A549 (cell line): ENCODE measurements around the gene MSMB. TPM values are rescaled to one million over a fixed set of nuclear protein-coding genes. Genes with fewer than 3 reads are reported as not detected.

ENCODE experiments used
- ATAC-seq, 2 experiments: fragments of 200-7000 bp in 1 of 2; fragments of >200 bp in 1 of 2; cut with Nextera tagmentation in 1 of 2; cut with Tn5 transposase in 1 of 2; 3 replicates each; pipeline versions ENCODE4 v1.8.0 to v1.9.1; 2018 to 2020; ENCODE audit warnings: mild to moderate bottlenecking in 1 of 2, moderate library complexity in 1 of 2
- CTCF ChIA-PET: fragments of 300-600 bp; sonication (Branson Sonifier 250); formaldehyde crosslinking; extraction: SDS; loops from one replicate; lab custom pipeline; 2021; ENCODE audit warnings: antibody characterized with exemption, inconsistent platforms; lab: Yijun Ruan, JAX
- POLR2A ChIA-PET: fragments of 350-600 bp; formaldehyde crosslinking; extraction: SDS; loops from one replicate; lab custom pipeline; 2021; ENCODE audit warnings: antibody characterized with exemption, inconsistent platforms; lab: Yijun Ruan, JAX
- DNase-seq, 2 experiments: peaks; one replicate each; pipeline versions ENCODE4 v3.0.0 to v3.0.0-alpha.2; 2011 to 2016; ENCODE audit warnings: low read depth in 1 of 2, low spot score in 1 of 2
- FAIRE-seq: peaks from 2 replicates; lab custom pipeline; 2011; peaks lifted over from hg19 to GRCh38; lab: Jason Lieb, UNC
- H3K27ac ChIP-seq, 2 experiments: fragments of >200 bp; sonication (Bioruptor Twin); formaldehyde crosslinking; 3 replicates each; pipeline ENCODE4 v1.5.1; 2016 to 2017
- H3K4me1 ChIP-seq: fragments of >200 bp; sonication (Bioruptor Twin); formaldehyde crosslinking; 3 replicates; pipeline ENCODE4 v1.6.1; 2016
- H3K4me2 ChIP-seq: fragments of >200 bp; sonication (Bioruptor Twin); formaldehyde crosslinking; 3 replicates; pipeline ENCODE4 v1.6.1; 2016
- H3K4me3 ChIP-seq: fragments of >200 bp; sonication (Bioruptor Twin); formaldehyde crosslinking; 3 replicates; pipeline ENCODE4 v1.5.1; 2016
- H3K9me3 ChIP-seq: fragments of >200 bp; sonication (Bioruptor Twin); formaldehyde crosslinking; 3 replicates; pipeline ENCODE4 v1.6.1; 2016
- CBX8 ChIP-seq: fragments of 200-600 bp; sonication (generic); IDR thresholded peaks from 2 replicates; pipeline ENCODE4 v1.6.1; 2016
- CEBPB ChIP-seq, 2 experiments: fragments of >200 bp in 1 of 2; sonication (Bioruptor Twin) in 1 of 2; formaldehyde crosslinking in 1 of 2; IDR thresholded peaks; 2 replicates each; pipeline ENCODE4 v1.6.1; 2012 to 2016
- CHD4 ChIP-seq: fragments of 200-600 bp; sonication (generic); IDR thresholded peaks from 2 replicates; pipeline ENCODE4 v1.6.1; 2016; ENCODE audit warnings: antibody characterized with exemption, mild to moderate bottlenecking, borderline replicate concordance
- EHF ChIP-seq: fragments of 250-450 bp; sonication (Bioruptor Pico); IDR thresholded peaks from 2 replicates; pipeline ENCODE4 v1.5.0; 2020; ENCODE audit warnings: mild to moderate bottlenecking
- EP300 ChIP-seq, 2 experiments: fragments of >200 bp; sonication (Bioruptor Twin); formaldehyde crosslinking; IDR thresholded peaks; 2 replicates in 1 of 2; 3 replicates in 1 of 2; pipeline ENCODE4 v1.6.1; 2016 to 2017
- FOSL2 ChIP-seq, 2 experiments: fragments of 450-650 bp in 1 of 2; fragments of >200 bp in 1 of 2; sonication (Bioruptor Twin) in 1 of 2; formaldehyde crosslinking; IDR thresholded peaks; 2 replicates each; pipeline versions ENCODE4 v1.5.0 to v1.6.1; 2016 to 2020; ENCODE audit warnings: mild to moderate bottlenecking in 1 of 2, moderate library complexity in 1 of 2
- GATA3 ChIP-seq: IDR thresholded peaks from 2 replicates; pipeline ENCODE4 v1.6.1; 2012; ENCODE audit warnings: borderline replicate concordance
- HDAC2 ChIP-seq: fragments of 200-600 bp; sonication (generic); IDR thresholded peaks from 2 replicates; pipeline ENCODE4 v1.6.1; 2016
- HEYL ChIP-seq: fragments of 250-450 bp; sonication (Bioruptor Pico); IDR thresholded peaks from 2 replicates; pipeline ENCODE4 v1.8.0; 2021; ENCODE audit warnings: mild to moderate bottlenecking, moderate library complexity
- HOXA7 ChIP-seq: fragments of 250-450 bp; sonication (Bioruptor Pico); IDR thresholded peaks from 2 replicates; pipeline ENCODE4 v1.5.0; 2020; ENCODE audit warnings: mild to moderate bottlenecking, moderate library complexity
- HOXB5 ChIP-seq: fragments of 250-450 bp; sonication (Bioruptor Pico); IDR thresholded peaks from 2 replicates; pipeline ENCODE4 v1.5.0; 2020; ENCODE audit warnings: mild to moderate bottlenecking, moderate library complexity
- JUN ChIP-seq, 2 experiments: fragments of >200 bp; sonication (Bioruptor Twin); formaldehyde crosslinking; IDR thresholded peaks; 2 replicates in 1 of 2; 3 replicates in 1 of 2; pipeline ENCODE4 v1.6.1; 2016 to 2017
- JUNB ChIP-seq: fragments of >200 bp; sonication (Bioruptor Twin); formaldehyde crosslinking; IDR thresholded peaks from 2 replicates; pipeline ENCODE4 v1.6.1; 2016
- MAFK ChIP-seq: fragments of 450-650 bp; IDR thresholded peaks from 2 replicates; pipeline ENCODE4 v1.6.1; 2014; ENCODE audit not compliant: partially characterized antibody
- NFE2L2 ChIP-seq: fragments of 150-350 bp; conservative IDR thresholded peaks from 2 replicates; pipeline ENCODE4 v1.6.1; 2014; ENCODE audit warnings: low read length
- RCOR1 ChIP-seq: fragments of 150-350 bp; IDR thresholded peaks from 2 replicates; pipeline ENCODE4 v1.6.1; 2014; ENCODE audit warnings: antibody characterized with exemption, low read length, low read depth
- RFX5 ChIP-seq: fragments of 450-650 bp; IDR thresholded peaks from 2 replicates; pipeline ENCODE4 v1.7.1; 2014; ENCODE audit warnings: antibody characterized with exemption, mild to moderate bottlenecking, moderate library complexity
- SMC3 ChIP-seq: fragments of >200 bp; sonication (Bioruptor Twin); formaldehyde crosslinking; IDR thresholded peaks from 3 replicates; pipeline ENCODE4 v1.6.1; 2018; ENCODE audit warnings: inconsistent platforms
- SREBF2 ChIP-seq: fragments of 450-650 bp; IDR thresholded peaks from 2 replicates; pipeline ENCODE4 v1.6.1; 2014; ENCODE audit warnings: mild to moderate bottlenecking, moderate library complexity
- TP53 ChIP-seq: fragments of 250-450 bp; sonication (Bioruptor Pico); IDR thresholded peaks from 2 replicates; pipeline ENCODE4 v1.5.0; 2021; ENCODE audit warnings: mild to moderate bottlenecking, moderate library complexity
- ZC3H11A ChIP-seq: fragments of 450-650 bp; IDR thresholded peaks from 2 replicates; pipeline ENCODE4 v1.6.1; 2014; ENCODE audit warnings: antibody characterized with exemption, mild to moderate bottlenecking
- WGBS: methylation state at CpG from one replicate; pipeline ENCODE4 v1.1.6; 2017; ENCODE audit errors: missing lambda C conversion rate; 5-methylcytosine and 5-hydroxymethylcytosine counted together
- polyA plus RNA-seq, 4 experiments: library from polyadenylated mRNA; depleted of rRNA in 3 of 4; stranded (reverse); fragments of >200 nt; fragmentation: RNase III in 1 of 4; extraction: RNeasy Plus Mini Kit Qiagen cat#74134 plus additional on column Dnase treatment in 1 of 4; gene quantifications; 2 replicates in 3 of 4; 3 replicates in 1 of 4; pipeline ENCODE4 v1.2.3, GENCODE V29; 2011 to 2017
- TF ChIP-seq, protein P1 (sequence below): fragments of 250-450 bp; sonication (Bioruptor Pico); IDR thresholded peaks from 2 replicates; pipeline ENCODE4 v1.5.0; 2020; ENCODE audit warnings: low read depth, mild to moderate bottlenecking, moderate library complexity
- TF ChIP-seq, protein P2 (sequence below): IDR thresholded peaks from 2 replicates; pipeline ENCODE4 v1.6.1; 2012
- TF ChIP-seq, protein P3 (sequence below): fragments of >200 bp; sonication (Bioruptor Twin); formaldehyde crosslinking; IDR thresholded peaks from 3 replicates; pipeline ENCODE4 v1.6.1; 2016

MSMB gene
- polyA plus RNA-seq, 2 of the 4 experiments (the other 2 are of a cell fraction): 0.26 TPM; not detected in 1

GRCh38 chr10:46080886-46081285, 34.8 kb upstream of the MSMB start:
- TF ChIP-seq SMC3 (no peak), ZC3H11A (no peak), HOXA7 (no peak), SREBF2 (no peak), GATA3 (no peak), CEBPB (IDR thresholded peaks at IDR 0.05) (no peak), EHF (CRISPR knock-in tag) (no peak)
- TF ChIP-seq, protein P1, sequence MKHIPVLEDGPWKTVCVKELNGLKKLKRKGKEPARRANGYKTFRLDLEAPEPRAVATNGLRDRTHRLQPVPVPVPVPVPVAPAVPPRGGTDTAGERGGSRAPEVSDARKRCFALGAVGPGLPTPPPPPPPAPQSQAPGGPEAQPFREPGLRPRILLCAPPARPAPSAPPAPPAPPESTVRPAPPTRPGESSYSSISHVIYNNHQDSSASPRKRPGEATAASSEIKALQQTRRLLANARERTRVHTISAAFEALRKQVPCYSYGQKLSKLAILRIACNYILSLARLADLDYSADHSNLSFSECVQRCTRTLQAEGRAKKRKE (CRISPR knock-in tag): no peak
- TF ChIP-seq, protein P2, sequence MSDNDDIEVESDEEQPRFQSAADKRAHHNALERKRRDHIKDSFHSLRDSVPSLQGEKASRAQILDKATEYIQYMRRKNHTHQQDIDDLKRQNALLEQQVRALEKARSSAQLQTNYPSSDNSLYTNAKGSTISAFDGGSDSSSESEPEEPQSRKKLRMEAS: no peak
- H3K4me2 ChIP-seq: no peak overlapping the region
- no peak overlapping the region for H3K4me3 ChIP-seq
- DNase-seq: no peak
- POLR2A ChIA-PET: no interaction called here
- FAIRE-seq: no peak
- WGBS: 51% methylated on average over 2 of the region's 2 CpGs
- H3K27ac ChIP-seq: no peak overlapping the region
- ATAC-seq: no peak
- CTCF ChIA-PET: interaction anchor here (1.7 kb wide), 1 partner anchor 10 kb away, joined by 4 read pairs; no protein-coding TSS in a partner anchor
- no peaks in the 10 kb centered on the region for H3K9me3 ChIP-seq
- H3K4me1 ChIP-seq: no peaks in the 10 kb centered on the region

DNA sequence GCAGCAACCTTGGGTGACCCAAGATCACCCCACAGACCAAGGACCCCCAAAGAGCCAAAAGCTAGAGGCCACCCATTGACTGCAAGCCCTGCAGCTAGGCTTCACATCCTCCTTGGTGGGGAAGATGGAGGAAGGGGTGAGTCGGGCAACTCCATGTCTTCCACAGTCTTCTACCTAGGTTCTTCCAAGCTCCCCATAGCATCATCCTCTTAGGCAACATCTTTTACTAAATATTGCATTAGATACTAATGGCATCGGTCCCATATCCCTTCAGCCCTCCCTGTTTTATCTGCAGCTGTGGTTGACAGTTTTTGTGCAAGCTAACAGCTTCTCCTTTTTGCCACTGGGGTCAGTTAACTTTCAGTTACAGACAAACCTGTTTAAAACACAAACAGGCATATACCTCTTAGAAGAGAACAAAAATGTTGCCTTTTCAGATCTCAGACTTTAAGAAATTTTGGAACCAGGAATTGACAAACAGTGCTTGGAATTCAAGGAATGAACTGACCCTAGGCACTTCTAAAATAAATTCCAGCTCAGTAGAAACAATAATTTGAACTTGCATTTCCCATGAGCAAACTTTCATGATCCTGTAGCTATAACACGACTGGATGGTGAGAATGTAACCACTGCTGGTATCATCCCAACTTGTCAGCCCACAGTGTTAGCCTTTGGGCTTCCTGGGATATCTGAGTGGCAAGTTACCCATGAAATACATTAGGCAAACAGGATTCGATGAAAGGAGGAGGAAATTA, 33.9 kb upstream of the MSMB start:
- Histone ChIP-seq H3K4me1 (no peaks in the 10 kb centered on the region), H3K9me3 (no peaks in the 10 kb centered on the region), H3K4me2 (no peak overlapping the region), H3K4me3 (no peak overlapping the region), H3K27ac (no peak overlapping the region)
- no peak for FAIRE-seq
- CTCF ChIA-PET: no interaction called here
- ATAC-seq: no peak
- POLR2A ChIA-PET: no interaction called here
- WGBS: 43% methylated on average over 4 of the region's 4 CpGs
- TF ChIP-seq, protein P3, sequence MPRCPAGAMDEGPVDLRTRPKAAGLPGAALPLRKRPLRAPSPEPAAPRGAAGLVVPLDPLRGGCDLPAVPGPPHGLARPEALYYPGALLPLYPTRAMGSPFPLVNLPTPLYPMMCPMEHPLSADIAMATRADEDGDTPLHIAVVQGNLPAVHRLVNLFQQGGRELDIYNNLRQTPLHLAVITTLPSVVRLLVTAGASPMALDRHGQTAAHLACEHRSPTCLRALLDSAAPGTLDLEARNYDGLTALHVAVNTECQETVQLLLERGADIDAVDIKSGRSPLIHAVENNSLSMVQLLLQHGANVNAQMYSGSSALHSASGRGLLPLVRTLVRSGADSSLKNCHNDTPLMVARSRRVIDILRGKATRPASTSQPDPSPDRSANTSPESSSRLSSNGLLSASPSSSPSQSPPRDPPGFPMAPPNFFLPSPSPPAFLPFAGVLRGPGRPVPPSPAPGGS: no peak
- TF ChIP-seq NFE2L2 (no peak), EP300 (IDR thresholded peaks at IDR 0.05) (no peak), RFX5 (no peak), RCOR1 (no peak), JUNB (no peak), CEBPB (IDR thresholded peaks at IDR 0.05) (no peak), HEYL (CRISPR knock-in tag) (no peak), CBX8 (no peak), HDAC2 (no peak), TP53 (CRISPR knock-in tag) (no peak), HOXB5 (no peak), JUN (IDR thresholded peaks at IDR 0.05) (no peak), MAFK (no peak), CHD4 (no peak), FOSL2 (IDR thresholded peaks at IDR 0.05) (no peak), FOSL2 (CRISPR knock-in tag; IDR thresholded peaks at IDR 0.05) (no peak)
- TF ChIP-seq, protein P2: no peak
- DNase-seq: no peak
